ENCODE measurements around the gene PRR9.
"Not testable (repeated sequence)": the region's sequence is repeated elsewhere in the genome, so short reads cannot be mapped to it uniquely, and the experiment has no call there.

PRR9 gene

DNA sequence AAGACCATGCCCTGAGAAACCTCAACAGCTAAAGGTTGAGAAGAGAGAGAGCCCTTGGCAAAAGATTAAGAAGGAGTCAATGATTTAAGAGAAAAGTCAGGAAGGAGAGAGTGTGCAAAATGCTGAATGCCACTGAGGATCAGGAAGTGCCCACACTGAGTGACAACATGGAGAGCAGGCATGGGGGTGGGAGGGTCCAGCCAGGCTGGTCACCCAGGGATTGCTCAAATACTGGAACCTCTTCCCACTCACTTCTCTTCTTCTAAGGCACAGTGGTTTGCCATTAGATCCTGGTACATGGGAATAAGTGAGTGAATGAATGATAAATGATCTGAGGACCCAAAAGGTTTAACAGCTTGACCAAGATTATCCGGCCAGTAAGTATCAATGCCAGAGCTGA is 11.1 kb downstream of the PRR9 start:
- no peak for DNase-seq (ENCODE audit: low read depth)
- TF ChIP-seq, protein P1, sequence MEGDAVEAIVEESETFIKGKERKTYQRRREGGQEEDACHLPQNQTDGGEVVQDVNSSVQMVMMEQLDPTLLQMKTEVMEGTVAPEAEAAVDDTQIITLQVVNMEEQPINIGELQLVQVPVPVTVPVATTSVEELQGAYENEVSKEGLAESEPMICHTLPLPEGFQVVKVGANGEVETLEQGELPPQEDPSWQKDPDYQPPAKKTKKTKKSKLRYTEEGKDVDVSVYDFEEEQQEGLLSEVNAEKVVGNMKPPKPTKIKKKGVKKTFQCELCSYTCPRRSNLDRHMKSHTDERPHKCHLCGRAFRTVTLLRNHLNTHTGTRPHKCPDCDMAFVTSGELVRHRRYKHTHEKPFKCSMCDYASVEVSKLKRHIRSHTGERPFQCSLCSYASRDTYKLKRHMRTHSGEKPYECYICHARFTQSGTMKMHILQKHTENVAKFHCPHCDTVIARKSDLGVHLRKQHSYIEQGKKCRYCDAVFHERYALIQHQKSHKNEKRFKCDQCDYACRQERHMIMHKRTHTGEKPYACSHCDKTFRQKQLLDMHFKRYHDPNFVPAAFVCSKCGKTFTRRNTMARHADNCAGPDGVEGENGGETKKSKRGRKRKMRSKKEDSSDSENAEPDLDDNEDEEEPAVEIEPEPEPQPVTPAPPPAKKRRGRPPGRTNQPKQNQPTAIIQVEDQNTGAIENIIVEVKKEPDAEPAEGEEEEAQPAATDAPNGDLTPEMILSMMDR (IDR thresholded peaks at IDR 0.05; ENCODE audit: control insufficient read depth, extremely low read depth, insufficient read depth): no peak
- H3K4me3 ChIP-seq (ENCODE audit: low read depth, low read length): no peak overlapping the region

DNA sequence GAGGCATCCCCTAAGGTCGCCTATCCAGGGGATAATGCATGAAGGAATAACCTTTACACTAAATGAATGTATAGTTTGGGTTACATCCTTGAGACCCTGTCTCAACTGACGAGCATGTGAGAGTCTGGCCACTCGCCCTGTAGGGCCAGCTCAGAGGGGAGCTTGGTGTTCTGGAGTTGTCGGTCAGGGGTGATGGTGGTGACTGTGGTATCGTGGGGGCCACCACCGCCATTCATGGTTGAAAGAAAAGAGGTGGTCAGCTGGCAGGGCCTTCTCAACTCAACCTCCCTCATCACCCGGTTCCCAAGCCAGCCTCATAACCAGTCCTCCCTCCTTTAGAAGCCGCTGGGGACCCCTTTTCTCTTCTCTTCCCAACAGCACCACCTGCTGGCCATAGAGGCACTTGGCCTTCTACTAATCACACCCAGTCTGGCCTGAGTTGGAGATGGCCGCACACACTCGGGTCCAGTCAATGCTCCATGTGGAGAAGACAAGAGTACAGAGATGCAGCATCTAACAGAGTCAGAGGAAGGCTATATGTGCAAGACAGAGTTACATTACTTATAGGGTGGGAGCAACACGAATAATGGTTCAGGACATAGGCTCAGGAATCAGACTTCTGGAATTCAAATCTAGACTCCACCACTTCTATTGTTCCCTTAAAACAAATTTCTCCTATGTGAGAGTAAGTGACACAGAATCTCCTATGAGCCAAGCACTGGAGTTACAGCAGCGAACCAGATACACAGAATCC is 11.9 kb downstream of the PRR9 start:
- H3K4me3 ChIP-seq (ENCODE audit: low read depth, low read length); DNase-seq (ENCODE audit: low read depth): not testable (repeated sequence)
- TF ChIP-seq, protein P1 (IDR thresholded peaks at IDR 0.05; ENCODE audit: control insufficient read depth, extremely low read depth, insufficient read depth): peak; percentile 43; the same call in 1 of the 2 replicates

DNA sequence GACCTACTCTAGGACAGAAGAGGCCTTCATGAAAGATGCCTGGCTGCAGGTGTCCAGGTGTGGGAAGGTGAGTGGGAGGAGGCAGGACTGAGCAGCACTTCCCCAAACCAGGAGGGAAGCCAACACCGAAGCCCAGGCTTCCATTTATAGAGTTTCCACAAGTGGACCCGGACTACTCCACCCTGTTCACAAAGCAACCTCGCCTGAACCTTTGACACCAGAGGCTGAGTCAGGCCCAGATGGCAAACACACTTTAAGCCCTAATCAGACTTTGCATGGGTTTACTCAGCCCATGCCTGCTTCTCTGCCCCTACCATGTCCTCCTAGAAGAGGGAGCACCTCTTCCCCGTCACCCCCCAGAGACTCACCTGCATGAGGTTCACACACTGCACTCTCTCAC is 14.0 kb downstream of the PRR9 start:
- TF ChIP-seq, protein P1 (IDR thresholded peaks at IDR 0.05; ENCODE audit: control insufficient read depth, extremely low read depth, insufficient read depth): no peak
- H3K4me3 ChIP-seq (ENCODE audit: low read depth, low read length): no peak overlapping the region
- no peak for DNase-seq (ENCODE audit: low read depth)

DNA sequence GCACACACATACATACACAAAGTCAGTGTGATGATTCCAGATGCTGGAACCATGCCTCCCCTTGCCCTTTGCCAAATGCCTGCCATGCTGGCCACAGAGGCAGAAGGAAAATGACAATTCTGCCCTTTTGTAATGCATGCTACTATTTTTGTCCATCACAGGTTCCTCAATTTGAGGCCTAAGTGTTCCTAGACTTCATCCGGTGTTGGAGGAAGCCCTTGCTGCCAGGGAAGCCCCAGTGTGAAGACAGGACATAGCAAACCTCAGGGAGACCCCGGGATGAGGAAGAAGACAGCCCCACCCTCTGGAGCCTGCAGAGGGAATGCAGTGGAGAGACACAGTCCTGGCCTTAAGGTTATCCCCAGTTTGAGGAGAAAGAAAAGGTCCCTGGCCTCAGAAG is 14.4 kb downstream of the PRR9 start:
- no peak for DNase-seq (ENCODE audit: low read depth)
- TF ChIP-seq, protein P1 (IDR thresholded peaks at IDR 0.05; ENCODE audit: control insufficient read depth, extremely low read depth, insufficient read depth): no peak
- no peak overlapping the region for H3K4me3 ChIP-seq (ENCODE audit: low read depth, low read length)

DNA sequence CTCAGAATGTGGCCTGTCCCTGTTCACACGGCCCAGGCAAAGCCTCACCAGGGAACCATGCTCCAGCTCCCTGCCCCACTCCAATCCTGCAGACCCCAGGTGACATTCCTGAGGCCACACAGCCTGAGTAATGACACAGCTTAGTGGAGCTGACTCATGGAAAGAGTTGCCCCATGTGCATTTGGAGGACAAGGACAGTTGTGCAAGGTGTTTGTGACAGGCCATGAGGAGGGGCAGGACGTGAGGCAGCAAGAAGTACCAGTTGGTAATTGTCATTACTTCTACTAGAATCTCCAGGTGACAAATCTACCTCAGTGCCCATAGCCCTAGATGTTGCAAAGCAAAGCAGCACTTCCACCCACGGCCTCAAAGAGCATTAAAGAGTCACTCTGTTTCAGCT is 15.2 kb downstream of the PRR9 start:
- TF ChIP-seq, protein P1 (IDR thresholded peaks at IDR 0.05; ENCODE audit: control insufficient read depth, extremely low read depth, insufficient read depth): no peak
- no peak overlapping the region for H3K4me3 ChIP-seq (ENCODE audit: low read depth, low read length)
- DNase-seq (ENCODE audit: low read depth): no peak

DNA sequence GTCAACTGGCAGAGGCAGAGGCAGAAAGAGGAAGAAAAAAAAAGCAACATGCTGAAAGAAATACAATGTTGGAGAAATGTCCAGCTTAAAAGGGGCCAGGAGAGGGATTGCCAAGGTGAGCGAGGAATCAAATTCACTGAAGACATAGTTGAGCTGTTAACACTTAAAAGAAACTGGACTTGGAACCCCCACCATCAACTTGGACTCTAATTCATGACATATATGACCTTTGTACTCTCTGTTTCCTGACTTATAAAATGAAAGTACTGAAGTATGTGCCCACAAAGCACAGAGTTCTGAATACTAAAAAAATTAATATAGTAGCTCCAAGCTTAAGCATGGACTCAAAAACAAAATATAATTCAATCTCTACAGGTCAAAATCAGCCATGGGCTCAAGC is 16.1 kb downstream of the PRR9 start:
- TF ChIP-seq, protein P1 (IDR thresholded peaks at IDR 0.05; ENCODE audit: control insufficient read depth, extremely low read depth, insufficient read depth): no peak
- no peak overlapping the region for H3K4me3 ChIP-seq (ENCODE audit: low read depth, low read length)
- DNase-seq (ENCODE audit: low read depth): no peak

DNA sequence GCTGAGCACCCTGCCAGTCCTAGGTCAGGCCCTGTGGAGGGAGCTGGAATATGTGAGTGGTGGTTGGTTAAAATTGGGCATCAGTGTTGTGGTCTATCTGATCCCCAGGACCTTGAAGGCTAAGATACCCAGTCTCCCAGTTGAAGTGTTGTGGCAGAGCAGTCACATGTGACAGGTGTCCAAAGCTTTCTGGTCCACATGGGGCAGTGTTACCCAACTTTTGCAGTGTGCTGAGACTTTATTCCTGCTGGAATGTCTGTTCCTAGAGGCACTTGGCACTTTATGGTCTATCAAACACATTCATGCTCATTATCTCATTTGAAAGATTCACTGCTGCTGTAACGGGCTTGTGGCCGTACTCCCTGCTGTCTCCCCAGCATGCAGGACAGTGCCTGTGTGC is 21.1 kb downstream of the PRR9 start:
- no peak overlapping the region for H3K4me3 ChIP-seq (ENCODE audit: low read depth, low read length)
- TF ChIP-seq, protein P1 (IDR thresholded peaks at IDR 0.05; ENCODE audit: control insufficient read depth, extremely low read depth, insufficient read depth): peak; percentile 30; the same call in 1 of the 2 replicates
- DNase-seq (ENCODE audit: low read depth): no peak
